ENCODE measurements around the gene DUSP28.
"Not testable (repeated sequence)": the region's sequence is repeated elsewhere in the genome, so short reads cannot be mapped to it uniquely, and the experiment has no call there.

GRCh38 chr2:240521885-240522284 lies 38.3 kb upstream of the DUSP28 start:
- not testable (repeated sequence) for TF ChIP-seq MAZ (IDR thresholded peaks at IDR 0.05; ENCODE audit: borderline replicate concordance, low read depth, low read length); MAZ (CRISPR knock-in tag; IDR thresholded peaks at IDR 0.05; ENCODE audit: low read depth); POLR2A (IDR thresholded peaks at IDR 0.05; ENCODE audit: insufficient read depth in 1 of 2, low read depth in 2 of 2, low read length in 2 of 2); HMGA1 (CRISPR knock-in tag; conservative IDR thresholded peaks at IDR 0.05); NFE2L2 (IDR thresholded peaks at IDR 0.05; ENCODE audit: low read length); PREB (CRISPR knock-in tag; IDR thresholded peaks at IDR 0.05); NONO (IDR thresholded peaks at IDR 0.05); NONO (CRISPR knock-in tag; conservative IDR thresholded peaks at IDR 0.05); TP53 (CRISPR knock-in tag; conservative IDR thresholded peaks at IDR 0.05); ONECUT2 (CRISPR knock-in tag; IDR thresholded peaks at IDR 0.05); ZNF343 (CRISPR knock-in tag; IDR thresholded peaks at IDR 0.05); EZH2 (conservative IDR thresholded peaks at IDR 0.05; ENCODE audit: low read depth, low read length); ATF1 (CRISPR knock-in tag; IDR thresholded peaks at IDR 0.05); YY1 (IDR thresholded peaks at IDR 0.05; ENCODE audit: insufficient read depth, insufficient replicate concordance, low read depth, low read length); ZNF280D (CRISPR knock-in tag; IDR thresholded peaks at IDR 0.05)
- TF ChIP-seq, protein P1, sequence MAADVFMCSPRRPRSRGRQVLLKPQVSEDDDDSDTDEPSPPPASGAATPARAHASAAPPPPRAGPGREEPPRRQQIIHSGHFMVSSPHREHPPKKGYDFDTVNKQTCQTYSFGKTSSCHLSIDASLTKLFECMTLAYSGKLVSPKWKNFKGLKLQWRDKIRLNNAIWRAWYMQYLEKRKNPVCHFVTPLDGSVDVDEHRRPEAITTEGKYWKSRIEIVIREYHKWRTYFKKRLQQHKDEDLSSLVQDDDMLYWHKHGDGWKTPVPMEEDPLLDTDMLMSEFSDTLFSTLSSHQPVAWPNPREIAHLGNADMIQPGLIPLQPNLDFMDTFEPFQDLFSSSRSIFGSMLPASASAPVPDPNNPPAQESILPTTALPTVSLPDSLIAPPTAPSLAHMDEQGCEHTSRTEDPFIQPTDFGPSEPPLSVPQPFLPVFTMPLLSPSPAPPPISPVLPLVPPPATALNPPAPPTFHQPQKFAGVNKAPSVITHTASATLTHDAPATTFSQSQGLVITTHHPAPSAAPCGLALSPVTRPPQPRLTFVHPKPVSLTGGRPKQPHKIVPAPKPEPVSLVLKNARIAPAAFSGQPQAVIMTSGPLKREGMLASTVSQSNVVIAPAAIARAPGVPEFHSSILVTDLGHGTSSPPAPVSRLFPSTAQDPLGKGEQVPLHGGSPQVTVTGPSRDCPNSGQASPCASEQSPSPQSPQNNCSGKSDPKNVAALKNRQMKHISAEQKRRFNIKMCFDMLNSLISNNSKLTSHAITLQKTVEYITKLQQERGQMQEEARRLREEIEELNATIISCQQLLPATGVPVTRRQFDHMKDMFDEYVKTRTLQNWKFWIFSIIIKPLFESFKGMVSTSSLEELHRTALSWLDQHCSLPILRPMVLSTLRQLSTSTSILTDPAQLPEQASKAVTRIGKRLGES (CRISPR knock-in tag; IDR thresholded peaks at IDR 0.05; ENCODE audit: borderline replicate concordance), result not testable (repeated sequence)
